Heart left ventricle (tissue), 16 donors: ENCODE measurements around the gene SPAG4. TPM values are rescaled to one million over a fixed set of nuclear protein-coding genes. Genes with fewer than 3 reads are reported as not detected.

Experiments
- ATAC-seq, 4 donors: fragments of 200-7000 bp; cut with Tn5 transposase; one replicate each; pipeline ENCODE4 v1.9.1; 2020 to 2022; ENCODE audit warnings: moderate library complexity in 4 of 4, mild to moderate bottlenecking in 3 of 4, moderate number of reproducible peaks in 1 of 4
- DNase-seq, 5 donors: peaks; one replicate each; pipeline ENCODE4 v3.0.0-alpha.2; 2020
- H3K27ac ChIP-seq, 12 donors: fragments of 200-600 bp; sonication (generic) in 4 of 12; one replicate each; pipeline versions ENCODE4 v1.5.0 to v1.8.0; 2016 to 2022; ENCODE audit warnings: mild to moderate bottlenecking in 2 of 12
- H3K27me3 ChIP-seq, 9 donors: fragments of 200-600 bp; sonication (generic) in 2 of 9; one replicate each; pipeline versions ENCODE4 v1.5.1 to v1.8.0; 2016 to 2022; ENCODE audit warnings: mild to moderate bottlenecking in 3 of 9
- H3K36me3 ChIP-seq, 9 donors: fragments of 200-600 bp; sonication (generic) in 2 of 9; one replicate each; pipeline versions ENCODE4 v1.5.0 to v1.8.0; 2018 to 2022; ENCODE audit warnings: mild to moderate bottlenecking in 2 of 9
- H3K4me1 ChIP-seq, 12 donors: fragments of 200-600 bp; sonication (generic) in 4 of 12; one replicate each; pipeline versions ENCODE4 v1.5.0 to v1.8.0; 2016 to 2022; ENCODE audit warnings: mild to moderate bottlenecking in 3 of 12
- H3K4me3 ChIP-seq, 12 donors: fragments of 200-600 bp; sonication (generic) in 4 of 12; one replicate each; pipeline versions ENCODE4 v1.5.0 to v1.8.0; 2017 to 2022; ENCODE audit warnings: mild to moderate bottlenecking in 9 of 12, moderate library complexity in 4 of 12
- H3K9me3 ChIP-seq, 12 donors: fragments of 200-600 bp; sonication (generic) in 4 of 12; one replicate each; pipeline versions ENCODE4 v1.5.0 to v1.8.0; 2016 to 2022; ENCODE audit warnings: mild to moderate bottlenecking in 1 of 12
- POLR2A ChIP-seq, 2 donors: fragments of 450-650 bp; IDR thresholded peaks; one replicate each; pipeline ENCODE4 v1.6.1; 2017; ENCODE audit warnings: antibody characterized with exemption in 2 of 2, mild to moderate bottlenecking in 2 of 2, moderate library complexity in 2 of 2
- WGBS, 4 donors: extraction: QIAGEN DNeasy Blood & Tissue Kit in 2 of 4; methylation state at CpG; one replicate each; pipeline versions ENCODE4 v1.1.5 to v1.1.7; 2013 to 2018; 5-methylcytosine and 5-hydroxymethylcytosine counted together
- intact Hi-C, 10 donors: fragments of 100-400 bp; cut with DNase I; formaldehyde crosslinking; loops; one replicate each; pipeline versions ENCODE4 v1.11.1 to v1.14.2; 2022
- polyA plus RNA-seq, 2 donors: library from polyadenylated mRNA; stranded (reverse); fragments of 200-250 nt; gene quantifications; one replicate each; pipeline ENCODE4 v1.2.3, GENCODE V29; 2013
- total RNA-seq, 9 donors: library from RNA; depleted of rRNA in 2 of 9; stranded (reverse); fragments of >200 nt in 2 of 9; fragmentation: NEBNext Ultra II Directional in 3 of 9; extraction: Animal tissue kit (Norgen Biotek cat#: 25700) in 3 of 9; gene quantifications; one replicate each; pipeline versions ENCODE4 v1.1.0 to v1.2.4, GENCODE V29; 2016 to 2023
- TF ChIP-seq, protein P1 (sequence below), 12 donors: fragments of 200-600 bp; sonication (generic) in 4 of 12; IDR thresholded peaks; one replicate each; pipeline versions ENCODE4 v1.5.0 to v1.8.0; 2018 to 2022; ENCODE audit warnings: antibody characterized with exemption in 12 of 12, mild to moderate bottlenecking in 5 of 12
- donor health status: ischemic (EF 13 %, LVEDD 7.1; RV severe dilation, severe dysfunction).
- donor health status: healthy with polysubstance abuse.
- donor health status: DM: no; HTN: yes; CAD: no.
- donor health status: DM: no; HTN: no; CAD: no.
- donor health status: ischemic (EF 25% LVEDD 6.9; RV normal size, moderate dysfunction).
- donor health status: ischemic (EF 25% LVEDD 5.7; RV mildly dilated, moderate dysfunction).
- donor health status: healthy.
- donor health status: DM: yes; HTN: yes; CAD: no.
- donor health status: ischemic (EF 35%, LVEDD 5.7; RV mildly dilated, moderate dysfunction).
- donor health status: nonischemic (EF 11% LVEDD 7.7; RV severe dilation, severe dysfunction).
- donor health status: DM: yes; HTN: yes; CAD: no.
- donor health status: PGD.
- donor health status: ischemic (EF 29% LVEDD 5.4; RV normal size, mild dysfunction).
- donor health status: nonischemic (EF 23%, LVEDD 6.1; RV moderate dilation, normal function).

Gene SPAG4
- total and polyA plus RNA-seq, 11 donors: 1.1 to 6.9 (median 4.5) TPM

- no peak for TF ChIP-seq POLR2A (IDR thresholded peaks at IDR 0.05)
- TF ChIP-seq, protein P1, sequence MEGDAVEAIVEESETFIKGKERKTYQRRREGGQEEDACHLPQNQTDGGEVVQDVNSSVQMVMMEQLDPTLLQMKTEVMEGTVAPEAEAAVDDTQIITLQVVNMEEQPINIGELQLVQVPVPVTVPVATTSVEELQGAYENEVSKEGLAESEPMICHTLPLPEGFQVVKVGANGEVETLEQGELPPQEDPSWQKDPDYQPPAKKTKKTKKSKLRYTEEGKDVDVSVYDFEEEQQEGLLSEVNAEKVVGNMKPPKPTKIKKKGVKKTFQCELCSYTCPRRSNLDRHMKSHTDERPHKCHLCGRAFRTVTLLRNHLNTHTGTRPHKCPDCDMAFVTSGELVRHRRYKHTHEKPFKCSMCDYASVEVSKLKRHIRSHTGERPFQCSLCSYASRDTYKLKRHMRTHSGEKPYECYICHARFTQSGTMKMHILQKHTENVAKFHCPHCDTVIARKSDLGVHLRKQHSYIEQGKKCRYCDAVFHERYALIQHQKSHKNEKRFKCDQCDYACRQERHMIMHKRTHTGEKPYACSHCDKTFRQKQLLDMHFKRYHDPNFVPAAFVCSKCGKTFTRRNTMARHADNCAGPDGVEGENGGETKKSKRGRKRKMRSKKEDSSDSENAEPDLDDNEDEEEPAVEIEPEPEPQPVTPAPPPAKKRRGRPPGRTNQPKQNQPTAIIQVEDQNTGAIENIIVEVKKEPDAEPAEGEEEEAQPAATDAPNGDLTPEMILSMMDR (IDR thresholded peaks at IDR 0.05): no peak
- no peak for ATAC-seq
- Histone ChIP-seq H3K4me3 (no peak overlapping the region), H3K36me3 (peaks cover 0 to 66% (median 61%) of the 10 kb centered on the region in 9 donors), H3K27me3 (no peaks in the 10 kb centered on the region), H3K9me3 (no peaks in the 10 kb centered on the region), H3K4me1 (peaks cover 0 to under 1% (median 0%) of the 10 kb centered on the region in 12 donors), H3K27ac (no peak overlapping the region)
- no peak for DNase-seq
- intact Hi-C loops: loop anchor here in 1 of 10 donors (10.0 kb wide), 1 partner anchor 124 kb away; the partner anchor contains the start of gene ERGIC3
- WGBS, 4 donors: 92 to 98% (median 94%) methylated on average over 5 of the region's 5 CpGs
Measured at GRCh38 chr20:35669221-35669620, 53.6 kb downstream of the SPAG4 start.

- 73 to 89% (median 82%) methylated on average over 1 of the region's 1 CpG for WGBS, 4 donors
- TF ChIP-seq POLR2A (IDR thresholded peaks at IDR 0.05): no peak
- ATAC-seq (no peak), DNase-seq (no peak)
- Histone ChIP-seq H3K27me3 (no peaks in the 10 kb centered on the region), H3K9me3 (no peaks in the 10 kb centered on the region), H3K36me3 (peaks cover 0 to 71% (median 66%) of the 10 kb centered on the region in 9 donors), H3K4me3 (no peak overlapping the region), H3K27ac (no peak overlapping the region), H3K4me1 (no peaks in the 10 kb centered on the region)
- intact Hi-C loops: loop anchor here in 2 of 10 donors (10.0 kb wide), 2 partner anchors 125 to 205 kb away; partner anchors contain the start of gene ERGIC3 (in 1 of the 2)
Measured at GRCh38 chr20:35669681-35670080, 54.1 kb downstream of the SPAG4 start.

Other genes with a start within 250 kb of the SPAG4 start
- 100 to 1,000 TPM in 4 of 9 donors, 10 to 100 TPM in 5; 56.4 to 132 (median 96.9) TPM for gene UQCC1, start 203.9 kb upstream of the SPAG4 start, total RNA-seq
- 10 to 100 TPM; 50.1 to 98.8 TPM for gene UQCC1, start 203.9 kb upstream of the SPAG4 start, polyA plus RNA-seq
- 1 to 10 TPM in 1 of 9 donors, under 1 TPM in 2, not detected in 6; 0.12 to 1.1 (median 0.24) TPM for gene GDF5, start 177.6 kb upstream of the SPAG4 start, total RNA-seq
- gene GDF5, start 177.6 kb upstream of the SPAG4 start, polyA plus RNA-seq: under 1 TPM in 1 of 2 donors, not detected in 1; 0.14 TPM
- 10 to 100 TPM; 11.6 to 21.4 (median 15.4) TPM for gene CEP250, start 160.2 kb upstream of the SPAG4 start, total RNA-seq
- gene CEP250, start 160.2 kb upstream of the SPAG4 start, polyA plus RNA-seq: 10 to 100 TPM; 11.4 to 13.0 TPM
- gene C20orf173, start 86.2 kb upstream of the SPAG4 start, total RNA-seq: not detected
- gene C20orf173, start 86.2 kb upstream of the SPAG4 start, polyA plus RNA-seq: not detected
- 100 to 1,000 TPM in 5 of 9 donors, 10 to 100 TPM in 4; 83.9 to 152 (median 101) TPM for gene ERGIC3, start 73.8 kb upstream of the SPAG4 start, total RNA-seq
- gene ERGIC3, start 73.8 kb upstream of the SPAG4 start, polyA plus RNA-seq: 100 to 1,000 TPM in 1 of 2 donors, 10 to 100 TPM in 1; 69.8 to 120 TPM
- 10 to 100 TPM; 25.7 to 75.6 (median 56.1) TPM for gene CPNE1, start 49.1 kb downstream of the SPAG4 start, total RNA-seq
- gene CPNE1, start 49.1 kb downstream of the SPAG4 start, polyA plus RNA-seq: 10 to 100 TPM; 37.8 to 55.4 TPM
- gene RBM12, start 49.1 kb downstream of the SPAG4 start, total RNA-seq: 10 to 100 TPM; 15.8 to 61.7 (median 44.4) TPM
- gene RBM12, start 49.1 kb downstream of the SPAG4 start, polyA plus RNA-seq: 10 to 100 TPM in 1 of 2 donors, 1 to 10 TPM in 1; 7.4 to 26.4 TPM
- 10 to 100 TPM; 38.1 to 67.5 (median 58.3) TPM for gene NFS1, start 83.5 kb downstream of the SPAG4 start, total RNA-seq
- 10 to 100 TPM; 27.4 to 59.9 TPM for gene NFS1, start 83.5 kb downstream of the SPAG4 start, polyA plus RNA-seq
- gene ROMO1, start 83.6 kb downstream of the SPAG4 start, total RNA-seq: 100 to 1,000 TPM; 120 to 591 (median 174) TPM
- 100 to 1,000 TPM; 241 to 534 TPM for gene ROMO1, start 83.6 kb downstream of the SPAG4 start, polyA plus RNA-seq
- gene RBM39, start 126.4 kb downstream of the SPAG4 start, total RNA-seq: 100 to 1,000 TPM in 7 of 9 donors, 10 to 100 TPM in 2; 72.6 to 147 (median 112) TPM
- 100 to 1,000 TPM in 1 of 2 donors, 10 to 100 TPM in 1; 90.4 to 165 TPM for gene RBM39, start 126.4 kb downstream of the SPAG4 start, polyA plus RNA-seq
- gene PHF20, start 156.2 kb downstream of the SPAG4 start, total RNA-seq: 10 to 100 TPM; 26.4 to 47.0 (median 36.5) TPM
- 10 to 100 TPM; 25.8 to 48.9 TPM for gene PHF20, start 156.2 kb downstream of the SPAG4 start, polyA plus RNA-seq